GM10266 (cell line): ENCODE results near the gene CACNG4.

Experiments
- DNase-seq: peaks from one replicate; pipeline ENCODE4 v3.0.0; 2012; ENCODE audit errors: extremely low spot score
- TF ChIP-seq, protein P1 (sequence below): IDR thresholded peaks from 2 replicates; pipeline ENCODE4 v1.5.1; 2012; ENCODE audit warnings: mild to moderate bottlenecking, low read depth; ENCODE audit not compliant: control insufficient read depth, insufficient read depth; ENCODE audit errors: missing control alignments

CACNG4 gene

DNA sequence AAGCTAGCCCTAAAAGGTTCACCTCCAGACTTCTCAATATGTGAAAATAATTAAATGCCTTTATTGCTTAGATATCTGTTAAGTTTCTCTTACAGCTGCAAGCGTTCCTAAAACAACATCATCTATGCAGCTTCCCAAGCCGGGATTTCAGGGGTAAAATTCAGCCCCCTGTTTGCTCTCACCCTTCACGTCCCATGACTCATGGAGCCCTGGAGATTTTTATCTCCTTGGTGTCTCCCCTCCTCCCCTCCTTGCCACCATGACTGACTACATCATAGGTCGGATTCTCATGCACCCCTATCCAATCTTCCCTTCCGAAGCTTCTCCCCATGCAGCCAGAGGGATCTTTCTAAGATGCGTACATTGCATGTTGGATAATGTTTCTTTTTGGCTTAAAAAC lies 21.0 kb upstream of the CACNG4 start:
- TF ChIP-seq, protein P1, sequence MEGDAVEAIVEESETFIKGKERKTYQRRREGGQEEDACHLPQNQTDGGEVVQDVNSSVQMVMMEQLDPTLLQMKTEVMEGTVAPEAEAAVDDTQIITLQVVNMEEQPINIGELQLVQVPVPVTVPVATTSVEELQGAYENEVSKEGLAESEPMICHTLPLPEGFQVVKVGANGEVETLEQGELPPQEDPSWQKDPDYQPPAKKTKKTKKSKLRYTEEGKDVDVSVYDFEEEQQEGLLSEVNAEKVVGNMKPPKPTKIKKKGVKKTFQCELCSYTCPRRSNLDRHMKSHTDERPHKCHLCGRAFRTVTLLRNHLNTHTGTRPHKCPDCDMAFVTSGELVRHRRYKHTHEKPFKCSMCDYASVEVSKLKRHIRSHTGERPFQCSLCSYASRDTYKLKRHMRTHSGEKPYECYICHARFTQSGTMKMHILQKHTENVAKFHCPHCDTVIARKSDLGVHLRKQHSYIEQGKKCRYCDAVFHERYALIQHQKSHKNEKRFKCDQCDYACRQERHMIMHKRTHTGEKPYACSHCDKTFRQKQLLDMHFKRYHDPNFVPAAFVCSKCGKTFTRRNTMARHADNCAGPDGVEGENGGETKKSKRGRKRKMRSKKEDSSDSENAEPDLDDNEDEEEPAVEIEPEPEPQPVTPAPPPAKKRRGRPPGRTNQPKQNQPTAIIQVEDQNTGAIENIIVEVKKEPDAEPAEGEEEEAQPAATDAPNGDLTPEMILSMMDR: no peak
- DNase-seq: no peak

DNA sequence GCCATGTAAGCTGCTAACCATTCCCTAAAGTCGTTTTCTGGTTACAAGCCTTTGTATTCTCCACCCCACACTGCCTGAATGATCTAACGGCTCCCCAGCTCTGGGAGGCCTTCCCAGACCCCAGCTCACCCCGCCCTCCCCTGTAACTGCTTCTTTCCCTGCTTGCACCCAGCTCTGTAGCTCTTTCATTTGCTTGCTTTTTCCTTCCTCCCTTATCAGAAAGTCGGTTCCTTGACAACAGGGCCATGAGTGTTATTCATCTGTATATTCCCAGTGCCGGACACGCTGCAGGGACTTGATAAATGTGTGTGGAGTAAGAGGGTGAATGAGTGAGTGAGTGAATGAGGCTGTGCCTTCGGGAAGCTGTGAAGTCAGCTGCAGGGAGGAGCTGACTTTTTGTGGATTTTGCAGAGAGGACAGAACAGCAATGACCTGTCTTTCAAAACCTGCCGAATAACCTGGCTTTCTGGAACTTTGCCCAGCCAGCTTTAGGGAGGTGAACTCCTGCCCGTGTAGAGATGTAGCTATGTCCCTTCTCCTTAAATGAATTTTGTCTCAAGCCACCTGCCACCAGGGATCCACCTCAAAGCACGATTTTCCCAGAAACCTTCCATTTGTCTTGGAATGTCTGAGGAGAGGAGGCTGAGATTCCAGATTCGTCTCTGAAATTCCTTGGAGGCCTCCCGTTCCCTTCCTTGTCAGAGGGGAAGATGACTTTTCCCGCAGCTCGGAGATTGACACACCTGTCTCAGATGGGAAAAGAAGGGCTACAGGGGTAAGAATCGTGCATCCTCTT lies 20.0 kb upstream of the CACNG4 start:
- TF ChIP-seq, protein P1: no peak
- no peak for DNase-seq

DNA sequence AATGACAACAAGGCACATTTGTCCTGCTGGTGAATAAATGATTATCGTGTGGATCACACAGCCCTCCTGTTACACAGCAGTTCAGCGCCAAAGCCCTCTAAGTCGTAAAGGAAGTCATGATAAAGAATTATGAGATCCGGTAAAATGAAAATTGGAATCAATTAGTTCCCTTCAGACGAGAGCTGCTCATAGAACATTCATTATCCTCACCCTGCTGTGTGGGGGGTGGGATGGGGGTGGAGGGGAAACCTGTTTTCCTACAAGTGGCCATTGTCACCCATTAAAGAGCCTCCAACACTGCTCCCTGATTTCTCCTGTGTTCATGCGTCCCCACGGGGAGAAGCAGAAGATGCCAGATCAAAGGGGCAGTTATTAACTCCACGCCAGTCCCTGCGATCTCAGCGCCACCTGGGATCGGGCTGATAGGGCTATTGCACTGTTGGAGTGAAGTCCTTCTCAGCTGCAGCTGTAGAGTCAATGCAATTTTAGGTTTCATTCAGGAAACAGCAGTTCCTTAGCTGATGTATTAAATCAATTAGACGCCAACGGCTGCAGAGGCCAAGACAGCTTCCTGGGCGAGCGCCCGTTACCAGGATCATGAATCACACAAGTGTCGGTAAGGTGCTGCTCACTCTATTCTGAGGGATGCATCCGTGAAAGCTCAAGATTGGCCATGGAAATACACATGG lies 19.2 kb upstream of the CACNG4 start:
- no peak for DNase-seq
- TF ChIP-seq, protein P1: no peak

DNA sequence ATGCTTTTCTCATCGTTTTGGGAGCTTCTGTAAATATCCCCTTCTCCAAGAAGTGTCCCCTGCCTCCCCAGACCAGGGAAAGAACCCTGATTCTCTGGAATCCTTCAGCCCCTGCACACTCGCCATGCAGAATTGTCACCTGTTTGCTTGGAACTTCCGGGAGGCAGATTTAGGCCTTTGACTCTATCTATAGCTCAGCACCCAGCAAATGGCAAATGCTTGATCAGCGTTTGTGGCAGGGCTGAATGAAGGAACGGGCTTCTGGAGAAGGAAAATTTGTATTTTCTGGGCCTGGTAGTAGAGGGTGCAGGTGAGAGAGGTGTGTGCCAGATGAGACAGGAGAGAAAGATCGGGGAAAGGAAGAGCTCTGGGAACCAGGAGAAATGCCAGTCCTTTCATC lies 18.3 kb upstream of the CACNG4 start:
- TF ChIP-seq, protein P1: no peak
- no peak for DNase-seq

- TF ChIP-seq, protein P1: no peak
- DNase-seq: no peak
These were observed 17.2 kb upstream of the CACNG4 start for GRCh38 chr17:66947311-66947710.

- no peak for DNase-seq
- TF ChIP-seq, protein P1: no peak
These were observed 16.3 kb upstream of the CACNG4 start for GRCh38 chr17:66948061-66948750.
